GM21723 (cell line): Measurements from ENCODE around the gene SPAAR.
"Not testable (repeated sequence)": the region's sequence is repeated elsewhere in the genome, so short reads cannot be mapped to it uniquely, and the experiment has no call there.

Experiments
- ATAC-seq: cut with Tn5 transposase; IDR thresholded peaks from one replicate; pipeline ENCODE4 v1.9.1; 2021; ENCODE audit warnings: mild to moderate bottlenecking, moderate library complexity; ENCODE audit not compliant: unreplicated experiment

Gene SPAAR

GRCh38 chr9:35903049-35903448, 6.2 kb upstream of the SPAAR start:
- no peak for ATAC-seq

DNA sequence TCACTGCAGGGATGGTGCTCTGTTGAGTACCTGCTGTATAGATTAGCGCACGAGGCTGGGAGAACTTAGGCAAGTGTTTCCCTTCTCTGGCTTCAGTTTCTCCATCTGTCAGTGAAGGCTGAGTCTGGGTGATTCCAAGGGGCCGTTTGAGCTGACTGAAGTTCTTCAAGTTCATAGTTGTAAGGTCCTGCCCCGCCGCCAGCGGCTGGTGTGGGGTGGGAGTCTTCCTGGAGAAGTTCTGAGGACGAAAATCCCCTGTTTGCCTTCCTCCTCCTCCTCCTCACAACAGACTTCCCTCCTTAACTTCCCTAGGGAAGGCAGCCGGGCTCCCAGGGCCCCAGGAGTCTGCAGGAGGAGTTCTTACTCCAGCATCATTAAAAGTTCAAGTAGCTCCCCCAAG, 5.0 kb upstream of the SPAAR start:
- no peak for ATAC-seq

DNA sequence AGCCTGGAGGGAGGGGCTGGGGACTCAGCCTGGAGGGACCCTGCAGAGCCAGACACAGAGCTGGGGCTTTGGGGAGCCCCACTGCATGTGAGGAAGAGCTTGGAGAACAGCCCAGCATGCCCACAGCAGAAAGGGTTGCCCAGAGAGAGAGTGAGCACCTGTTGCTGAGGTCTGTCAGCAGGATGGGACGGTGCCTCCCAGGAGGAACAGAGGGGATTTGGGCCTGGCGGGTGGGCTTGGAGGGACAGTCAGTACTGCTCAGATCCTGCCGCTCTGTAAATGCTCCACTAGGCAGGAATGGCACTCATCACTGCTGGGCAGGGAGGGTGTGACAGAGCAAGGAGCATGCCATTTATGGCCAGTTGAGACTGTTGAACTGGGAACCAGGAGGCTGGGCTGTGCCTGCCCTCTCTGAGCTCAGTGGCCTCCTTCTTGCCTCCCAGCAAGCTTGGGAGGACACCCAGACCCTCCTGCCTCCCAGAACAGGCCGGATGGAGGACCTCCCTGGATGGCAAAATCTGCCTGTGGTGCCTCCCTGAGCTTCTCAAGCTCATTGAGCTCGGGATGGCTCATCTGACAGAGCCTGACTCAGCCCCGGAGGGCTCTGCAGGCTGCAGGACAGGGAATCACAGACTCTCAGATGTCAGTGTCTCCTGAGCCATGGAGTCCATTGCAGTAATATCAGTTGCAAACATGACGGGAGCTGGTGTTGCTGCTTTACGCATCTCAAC, 4.1 kb upstream of the SPAAR start:
- ATAC-seq, result no peak

DNA sequence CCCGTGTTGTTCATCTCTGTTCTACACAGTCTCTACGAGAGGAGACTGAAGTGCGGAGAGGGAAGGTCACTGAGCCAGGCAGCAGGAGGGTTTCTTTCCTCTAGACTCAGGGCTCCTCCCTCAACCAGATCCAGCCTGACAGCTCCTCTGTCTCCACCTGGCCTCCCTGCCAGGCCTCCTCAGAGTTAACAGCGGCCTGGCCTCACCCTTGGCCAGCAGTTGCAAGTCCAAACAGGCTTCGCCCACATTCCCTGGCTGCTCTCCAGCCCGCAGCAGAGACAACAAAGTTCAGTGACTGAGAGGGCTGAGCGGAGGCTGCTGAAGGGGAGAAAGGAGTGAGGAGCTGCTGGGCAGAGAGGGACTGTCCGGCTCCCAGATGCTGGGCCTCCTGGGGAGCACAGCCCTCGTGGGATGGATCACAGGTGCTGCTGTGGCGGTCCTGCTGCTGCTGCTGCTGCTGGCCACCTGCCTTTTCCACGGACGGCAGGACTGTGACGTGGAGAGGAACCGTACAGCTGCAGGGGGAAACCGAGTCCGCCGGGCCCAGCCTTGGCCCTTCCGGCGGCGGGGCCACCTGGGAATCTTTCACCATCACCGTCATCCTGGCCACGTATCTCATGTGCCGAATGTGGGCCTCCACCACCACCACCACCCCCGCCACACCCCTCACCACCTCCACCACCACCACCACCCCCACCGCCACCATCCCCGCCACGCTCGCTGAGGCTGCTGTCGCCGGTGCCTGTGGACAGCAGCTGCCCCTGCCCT, 3.2 kb upstream of the SPAAR start, which contains the start of gene HRCT1:
TSS of gene HRCT1 (plus strand) at position 291 of the 768 bp plus-strand sequence. CDS start at position 377, 86 bp downstream.
- no peak for ATAC-seq

- no peak for ATAC-seq
These were observed 2.2 kb upstream of the SPAAR start for GRCh38 chr9:35906923-35907699.

DNA sequence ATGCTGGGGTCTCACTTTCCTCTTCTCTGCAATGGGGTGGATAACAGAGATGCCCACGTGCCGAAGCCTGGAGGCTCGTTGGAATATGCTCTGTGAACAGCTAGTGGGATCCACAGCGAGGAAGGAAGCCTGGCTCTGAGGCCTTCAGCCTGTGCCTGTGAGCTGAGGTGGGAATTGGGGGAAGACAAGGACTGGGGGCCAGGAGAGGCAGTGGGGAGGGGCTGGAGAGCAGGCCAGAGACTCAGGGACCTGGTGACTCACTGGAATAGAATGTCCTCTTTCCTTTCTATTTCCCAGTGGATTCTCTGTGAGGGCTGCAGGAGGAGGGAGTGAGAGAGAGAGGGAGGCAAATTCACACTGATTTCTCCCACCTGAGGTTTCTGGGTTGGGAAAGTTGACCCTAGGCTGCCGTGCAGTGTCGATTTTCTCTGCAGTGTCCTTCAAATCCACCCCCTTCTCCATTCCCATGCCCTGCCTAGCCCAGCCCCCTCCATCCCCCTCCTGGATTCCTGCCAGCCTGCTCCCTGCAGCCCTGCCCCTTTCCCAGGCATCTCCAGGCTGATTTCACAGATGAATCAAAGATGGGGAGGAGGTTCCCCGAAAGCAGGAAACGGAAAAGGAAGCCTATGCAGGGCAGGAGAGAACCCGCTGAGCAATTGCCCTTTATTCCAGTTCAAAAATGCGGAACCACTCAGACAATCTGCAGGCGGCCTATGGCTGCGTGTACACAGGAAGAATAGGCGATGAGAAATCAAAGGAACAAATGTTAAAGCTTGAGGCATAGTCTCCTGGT, 1.4 kb upstream of the SPAAR start:
- ATAC-seq, result no peak

DNA sequence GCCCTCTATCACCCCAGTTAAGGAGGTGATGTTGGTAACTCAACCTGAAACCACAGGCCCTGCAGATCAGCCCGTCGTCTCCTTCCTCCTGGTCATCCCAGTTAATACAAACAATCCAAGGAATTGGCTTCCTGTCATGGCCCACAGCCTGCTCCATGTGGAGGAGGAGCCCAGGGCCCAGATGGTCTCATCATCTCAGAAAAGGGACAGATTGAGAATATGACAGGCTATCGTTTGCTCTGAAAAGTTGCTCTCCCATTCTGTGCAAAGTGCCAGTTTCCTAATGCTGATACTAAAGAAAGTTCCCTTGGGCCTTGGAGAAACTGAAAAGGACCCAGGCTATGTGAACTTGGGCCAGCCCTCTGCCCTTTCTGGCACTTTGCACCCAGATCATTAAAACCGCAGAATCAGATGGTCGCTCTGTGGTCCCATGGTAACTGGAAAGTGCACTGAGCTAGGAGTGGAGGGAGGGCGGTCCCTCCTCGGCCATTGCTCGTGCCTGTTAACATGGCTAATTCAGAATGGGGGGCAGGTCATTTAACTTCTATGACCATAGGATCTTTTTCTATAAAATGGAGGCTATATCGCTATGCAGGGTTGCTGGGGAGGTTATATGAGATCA, 675 bp upstream of the SPAAR start:
- no peak for ATAC-seq

- ATAC-seq, result no peak
These were observed 660 bp downstream of the SPAAR start for GRCh38 chr9:35909687-35910612.

DNA sequence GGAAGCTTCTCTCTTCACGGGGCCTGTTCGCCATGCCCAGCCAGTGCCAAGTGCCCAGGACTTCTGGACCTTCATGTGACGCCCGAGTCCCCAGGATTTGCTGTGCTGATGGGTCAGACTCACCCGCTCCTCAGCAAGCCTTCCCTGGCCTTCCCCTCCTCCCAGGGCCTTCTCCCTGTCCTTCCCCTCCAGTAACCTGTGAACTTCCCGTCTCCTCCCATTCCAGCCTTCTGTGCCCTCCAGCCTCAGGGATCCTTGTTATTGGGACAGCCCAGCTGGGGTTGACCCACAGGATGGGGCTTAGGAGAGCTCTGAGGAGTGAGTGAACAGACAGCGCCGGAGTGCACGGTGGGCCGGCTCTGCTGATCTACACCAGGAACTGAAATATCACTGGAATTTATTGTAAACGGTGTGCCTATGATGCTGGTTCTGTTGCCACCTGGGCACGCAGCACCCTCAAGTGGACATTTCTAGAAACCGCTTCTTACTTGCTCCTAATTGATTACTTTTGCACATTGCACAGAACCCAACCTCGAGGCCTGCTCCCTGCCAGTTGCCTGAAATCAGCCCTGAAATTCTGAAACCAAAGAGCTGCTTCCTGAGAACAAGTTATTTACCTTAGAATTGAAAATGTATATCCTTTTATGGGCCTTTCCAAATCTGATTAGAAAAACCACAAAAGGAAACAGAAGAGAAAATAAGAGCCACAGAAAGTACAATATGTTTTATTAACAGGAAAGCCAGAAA, 1.5 kb downstream of the SPAAR start:
- no peak for ATAC-seq

DNA sequence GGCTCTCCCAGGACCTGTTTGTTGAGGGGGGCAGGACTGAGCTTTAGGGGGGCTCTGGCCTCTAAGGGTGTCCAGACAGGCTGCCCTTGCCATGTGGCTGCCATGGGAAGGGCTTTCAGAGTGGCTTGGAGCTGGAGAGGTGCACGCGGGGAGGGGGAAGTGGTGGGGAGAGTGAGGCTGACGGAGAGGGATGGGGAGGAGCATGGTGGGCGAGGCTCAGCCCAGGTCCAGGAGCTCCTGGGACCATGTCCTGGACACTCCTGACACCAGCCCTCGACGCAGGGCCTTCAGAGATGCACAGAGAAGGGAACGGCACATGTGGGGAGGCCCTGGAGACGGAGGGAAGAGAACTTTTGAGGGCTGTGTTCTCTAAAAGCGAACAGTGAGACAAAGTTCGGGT, 2.4 kb downstream of the SPAAR start:
- no peak for ATAC-seq

GRCh38 chr9:35912791-35913400, 3.6 kb downstream of the SPAAR start:
- no peak for ATAC-seq

DNA sequence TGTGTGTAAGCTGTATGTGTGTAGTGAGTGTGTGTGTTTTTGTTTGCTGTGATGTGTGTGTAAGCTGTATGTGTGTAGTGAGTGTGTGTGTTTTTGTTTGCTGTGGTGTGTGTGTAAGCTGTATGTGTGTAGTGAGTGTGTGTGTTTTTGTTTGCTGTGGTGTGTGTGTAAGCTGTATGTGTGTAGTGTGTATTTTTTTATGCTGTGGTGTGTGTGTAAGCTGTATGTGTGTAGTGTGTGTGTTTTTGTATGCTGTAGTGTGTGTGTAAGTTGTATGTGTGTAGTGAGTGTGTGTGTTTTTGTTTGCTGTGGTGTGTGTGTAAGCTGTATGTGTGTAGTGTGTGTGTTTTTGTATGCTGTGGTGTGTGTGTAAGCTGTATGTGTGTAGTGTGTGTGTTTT, 4.1 kb downstream of the SPAAR start:
- not testable (repeated sequence) for ATAC-seq

GRCh38 chr9:35914301-35914807, 5.1 kb downstream of the SPAAR start:
- ATAC-seq, result no peak

- no peak for ATAC-seq
These were observed 6.5 kb downstream of the SPAAR start for GRCh38 chr9:35915681-35916294.

- no peak for ATAC-seq
These were observed 8.0 kb downstream of the SPAAR start for GRCh38 chr9:35917261-35917660.

DNA sequence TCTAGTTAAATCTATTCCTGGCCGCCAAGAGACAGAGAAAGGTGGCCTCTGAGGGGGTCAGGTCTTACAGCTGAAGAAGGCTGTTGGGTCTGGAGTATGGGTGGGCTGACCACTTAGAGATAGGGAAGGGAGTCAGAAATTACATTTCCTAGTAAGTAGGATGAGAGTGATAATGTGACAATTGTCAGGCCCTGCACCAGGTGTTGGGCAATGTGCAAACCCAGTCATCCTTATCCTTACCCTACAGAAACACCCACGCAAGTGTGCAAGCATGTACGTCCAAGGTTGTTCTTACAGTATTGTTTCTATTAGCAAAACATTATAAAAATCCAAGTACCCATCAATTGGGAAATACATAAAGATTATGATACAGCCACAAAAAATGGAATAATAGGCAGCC, 9.5 kb downstream of the SPAAR start:
- no peak for ATAC-seq

GRCh38 chr9:35919212-35920008, 10.1 kb downstream of the SPAAR start:
- no peak for ATAC-seq
